Thoracic aorta (tissue), 2 donors: ENCODE data around the gene FOCAD. TPM values are rescaled to one million over a fixed set of nuclear protein-coding genes. Genes with fewer than 3 reads are reported as not detected.

Experiments
- ATAC-seq: fragments of 150-250 bp; one replicate; pipeline ENCODE4 v1.8.0; 2017; ENCODE audit warnings: low read depth; ENCODE audit not compliant: insufficient number of reproducible peaks, low FRiP score
- DNase-seq: peaks from one replicate; pipeline ENCODE4 v3.0.0-alpha.2; 2020; ENCODE audit warnings: low spot score
- H3K27ac ChIP-seq, 2 donors: fragments of 200-600 bp; sonication (generic); 1 replicate in 1 of 2; 2 replicates in 1 of 2; pipeline ENCODE4 v1.5.1; 2016; ENCODE audit warnings: mild to moderate bottlenecking in 2 of 2, moderate library complexity in 2 of 2
- H3K27me3 ChIP-seq: fragments of 200-600 bp; sonication (generic); replicated peaks from 2 replicates; pipeline ENCODE4 v1.6.0; 2016; ENCODE audit warnings: mild to moderate bottlenecking; ENCODE audit not compliant: insufficient read depth
- H3K36me3 ChIP-seq: fragments of 200-600 bp; sonication (generic); one replicate; pipeline ENCODE4 v1.5.1; 2016
- H3K4me1 ChIP-seq, 2 donors: fragments of 200-600 bp; sonication (generic); 1 replicate in 1 of 2; 2 replicates in 1 of 2; pipeline versions ENCODE4 v1.5.1 to v1.6.0; 2016; ENCODE audit warnings: low read depth in 2 of 2, mild to moderate bottlenecking in 1 of 2; ENCODE audit not compliant: control insufficient read depth in 1 of 2
- H3K4me3 ChIP-seq: fragments of 200-600 bp; sonication (generic); 2 replicates; pipeline ENCODE4 v1.5.1; 2016; ENCODE audit warnings: mild to moderate bottlenecking
- H3K9me3 ChIP-seq: fragments of 200-600 bp; sonication (generic); 2 replicates; pipeline ENCODE4 v1.5.1; 2016
- total RNA-seq, 2 donors: library from RNA; depleted of rRNA; stranded (reverse); fragments of >200 nt; gene quantifications; one replicate each; pipeline versions ENCODE4 v1.1.0 to v1.2.3, GENCODE V29; 2016
- TF ChIP-seq, protein P1 (sequence below): fragments of 200-600 bp; sonication (generic); IDR thresholded peaks from one replicate; pipeline ENCODE4 v1.5.1; 2019; ENCODE audit warnings: antibody characterized with exemption

The FOCAD gene
- total RNA-seq, 2 donors from 2014 or later, result 33.1 to 45.9 TPM

DNA sequence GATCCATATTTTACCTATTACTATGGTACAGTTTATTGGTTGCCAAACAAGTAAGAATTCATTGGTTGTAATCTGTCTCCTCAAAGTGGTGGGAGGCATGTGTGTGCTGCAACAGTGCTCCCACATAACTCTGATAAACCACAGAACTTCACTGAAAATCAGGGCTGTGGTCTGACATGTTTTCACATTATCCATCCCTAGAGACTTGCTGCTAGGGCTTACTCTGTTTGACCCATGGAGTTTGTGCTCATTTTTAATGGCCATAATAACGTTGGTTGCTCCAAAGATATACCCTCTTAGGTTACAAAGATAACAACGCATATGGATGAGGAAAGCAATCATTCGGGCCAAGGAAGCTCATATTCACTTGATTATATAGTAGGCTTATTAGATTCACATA, 310.4 kb downstream of the FOCAD start:
- TF ChIP-seq, protein P1, sequence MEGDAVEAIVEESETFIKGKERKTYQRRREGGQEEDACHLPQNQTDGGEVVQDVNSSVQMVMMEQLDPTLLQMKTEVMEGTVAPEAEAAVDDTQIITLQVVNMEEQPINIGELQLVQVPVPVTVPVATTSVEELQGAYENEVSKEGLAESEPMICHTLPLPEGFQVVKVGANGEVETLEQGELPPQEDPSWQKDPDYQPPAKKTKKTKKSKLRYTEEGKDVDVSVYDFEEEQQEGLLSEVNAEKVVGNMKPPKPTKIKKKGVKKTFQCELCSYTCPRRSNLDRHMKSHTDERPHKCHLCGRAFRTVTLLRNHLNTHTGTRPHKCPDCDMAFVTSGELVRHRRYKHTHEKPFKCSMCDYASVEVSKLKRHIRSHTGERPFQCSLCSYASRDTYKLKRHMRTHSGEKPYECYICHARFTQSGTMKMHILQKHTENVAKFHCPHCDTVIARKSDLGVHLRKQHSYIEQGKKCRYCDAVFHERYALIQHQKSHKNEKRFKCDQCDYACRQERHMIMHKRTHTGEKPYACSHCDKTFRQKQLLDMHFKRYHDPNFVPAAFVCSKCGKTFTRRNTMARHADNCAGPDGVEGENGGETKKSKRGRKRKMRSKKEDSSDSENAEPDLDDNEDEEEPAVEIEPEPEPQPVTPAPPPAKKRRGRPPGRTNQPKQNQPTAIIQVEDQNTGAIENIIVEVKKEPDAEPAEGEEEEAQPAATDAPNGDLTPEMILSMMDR, result no peak
- Histone ChIP-seq H3K27ac (no peak overlapping the region), H3K27me3 (no peaks in the 10 kb centered on the region), H3K9me3 (no peaks in the 10 kb centered on the region), H3K36me3 (peaks cover 5% of the 10 kb centered on the region), H3K4me1 (peaks cover 6 to 9% of the 10 kb centered on the region in 2 donors), H3K4me3 (no peak overlapping the region)
- no peak for ATAC-seq
- DNase-seq, result no peak

DNA sequence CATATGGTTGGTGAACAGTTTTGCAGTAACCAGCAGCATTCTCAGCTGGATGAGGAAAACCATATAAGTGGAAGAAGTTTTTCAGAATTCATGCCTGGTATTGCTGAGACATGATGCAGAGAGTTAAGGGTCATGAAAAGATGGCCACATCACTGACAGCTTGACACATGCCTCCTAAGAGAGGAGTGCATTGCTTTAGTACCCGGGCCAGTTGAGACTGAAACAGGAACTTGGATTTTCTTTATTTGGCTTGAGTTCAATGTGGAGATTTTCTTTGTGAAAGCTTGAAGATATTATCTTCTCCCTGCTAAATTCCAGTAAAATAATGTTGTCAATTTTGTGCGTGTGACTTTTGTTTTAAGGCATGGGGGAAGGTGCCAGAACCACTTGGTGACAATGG, 311.6 kb downstream of the FOCAD start:
- peaks cover 0 to 4% of the 10 kb centered on the region in 2 donors for H3K4me1 ChIP-seq
- no peak for DNase-seq
- TF ChIP-seq, protein P1, result no peak
- peaks cover under 1% of the 10 kb centered on the region for H3K36me3 ChIP-seq
- H3K4me3 ChIP-seq, result no peak overlapping the region
- H3K9me3 ChIP-seq, result no peaks in the 10 kb centered on the region
- H3K27me3 ChIP-seq, result no peaks in the 10 kb centered on the region
- H3K27ac ChIP-seq, result no peak overlapping the region
- no peak for ATAC-seq

DNA sequence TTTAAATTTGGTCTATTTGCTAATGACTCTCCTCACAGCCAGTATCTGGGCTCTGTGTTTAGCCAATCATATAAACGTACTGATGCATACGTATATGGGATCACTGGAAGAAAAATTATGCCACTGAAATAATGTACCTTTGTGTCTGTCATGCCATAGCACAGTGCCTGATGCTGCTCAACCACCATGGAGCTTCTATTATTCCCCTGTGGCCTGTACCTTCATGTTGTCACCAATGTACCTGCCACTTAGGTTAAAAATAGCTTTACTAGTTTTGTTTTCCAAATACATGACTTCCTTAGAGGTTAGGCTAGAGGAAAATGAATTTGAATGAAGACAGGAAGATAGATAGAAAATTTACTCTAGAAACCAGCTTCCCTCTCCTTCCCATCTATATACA, 312.8 kb downstream of the FOCAD start:
- no peak for DNase-seq
- TF ChIP-seq, protein P1, result no peak
- H3K36me3 ChIP-seq, result no peaks in the 10 kb centered on the region
- no peaks in the 10 kb centered on the region for H3K27me3 ChIP-seq
- H3K27ac ChIP-seq, result no peak overlapping the region
- H3K4me1 ChIP-seq, result peaks cover 0 to 4% of the 10 kb centered on the region in 2 donors
- no peak overlapping the region for H3K4me3 ChIP-seq
- ATAC-seq, result no peak
- no peaks in the 10 kb centered on the region for H3K9me3 ChIP-seq

DNA sequence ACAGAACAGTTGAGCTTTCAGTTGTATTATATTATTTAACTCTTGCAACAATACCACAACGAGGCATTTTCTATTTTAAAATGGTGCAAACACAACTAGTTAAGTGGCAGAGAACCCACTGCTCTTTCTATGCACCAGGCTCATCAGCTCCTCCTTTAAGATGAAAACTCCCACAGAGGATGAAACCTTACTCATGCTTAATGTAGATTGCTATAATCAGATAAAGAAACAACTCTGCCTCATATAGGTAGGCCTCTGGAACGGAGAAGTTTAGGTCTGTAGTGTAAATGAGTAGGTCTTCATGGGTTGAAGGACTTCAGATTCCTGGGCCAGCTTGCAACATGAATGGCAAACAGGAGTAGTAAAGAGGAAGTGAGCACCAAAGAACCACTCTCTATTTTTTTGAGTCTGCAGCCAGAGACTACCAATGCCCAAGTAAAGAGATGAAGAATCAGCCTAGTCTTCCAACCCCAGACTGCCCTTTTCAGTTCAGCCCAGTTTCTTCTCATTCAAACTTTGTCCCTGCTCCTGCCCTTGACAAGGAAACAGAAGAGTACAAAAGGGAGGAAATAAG, 313.5 kb downstream of the FOCAD start:
- ATAC-seq (no peak), DNase-seq (no peak)
- TF ChIP-seq, protein P1, result no peak
- H3K4me3 ChIP-seq, result no peak overlapping the region
- H3K4me1 ChIP-seq, result peaks cover 0 to 4% of the 10 kb centered on the region in 2 donors
- no peaks in the 10 kb centered on the region for H3K36me3 ChIP-seq
- no peaks in the 10 kb centered on the region for H3K9me3 ChIP-seq
- H3K27me3 ChIP-seq, result no peaks in the 10 kb centered on the region
- no peak overlapping the region for H3K27ac ChIP-seq

DNA sequence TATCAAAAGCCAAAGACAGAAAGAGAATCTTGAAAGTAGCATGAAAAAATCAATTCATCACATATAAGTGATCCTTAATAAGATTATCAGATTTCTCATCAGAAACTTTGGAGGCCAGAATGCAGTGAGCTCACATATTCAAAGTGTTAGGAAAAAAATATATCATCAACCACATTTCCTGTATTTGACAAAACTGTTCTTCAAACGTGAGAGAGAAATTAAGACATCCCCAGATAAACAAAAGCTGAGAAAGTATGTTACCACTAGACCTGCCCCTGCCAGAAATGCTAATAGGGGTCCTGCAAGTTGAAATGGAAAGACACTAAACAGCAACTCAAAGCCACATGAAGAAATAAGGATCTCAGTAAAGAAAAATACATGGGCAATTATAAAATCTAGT, 317.5 kb downstream of the FOCAD start:
- Histone ChIP-seq H3K4me1 (peaks cover 0 to 4% of the 10 kb centered on the region in 2 donors), H3K36me3 (peaks cover 4% of the 10 kb centered on the region), H3K4me3 (no peak overlapping the region), H3K27me3 (no peaks in the 10 kb centered on the region), H3K27ac (no peak overlapping the region), H3K9me3 (no peaks in the 10 kb centered on the region)
- TF ChIP-seq, protein P1, result no peak
- no peak for DNase-seq
- ATAC-seq, result no peak
